Subcutaneous adipose tissue (tissue), 4 donors: Measurements from ENCODE around the gene KRT82. TPM values are rescaled to one million over a fixed set of nuclear protein-coding genes. Genes with fewer than 3 reads are reported as not detected.

Experiments used
- total RNA-seq, 4 donors: library from RNA; depleted of rRNA; stranded (reverse); fragments of >200 nt; gene quantifications; one replicate each; pipeline ENCODE4 v1.1.0, GENCODE V29; 2016
- TF ChIP-seq, protein P1 (sequence below): fragments of 450-650 bp; IDR thresholded peaks from one replicate; pipeline ENCODE4 v1.5.1; 2016; ENCODE audit warnings: low read depth, mild to moderate bottlenecking, control low read depth, antibody characterized with exemption, moderate library complexity

KRT82 gene
- total RNA-seq, 4 donors from 2014 or later, result not detected

DNA sequence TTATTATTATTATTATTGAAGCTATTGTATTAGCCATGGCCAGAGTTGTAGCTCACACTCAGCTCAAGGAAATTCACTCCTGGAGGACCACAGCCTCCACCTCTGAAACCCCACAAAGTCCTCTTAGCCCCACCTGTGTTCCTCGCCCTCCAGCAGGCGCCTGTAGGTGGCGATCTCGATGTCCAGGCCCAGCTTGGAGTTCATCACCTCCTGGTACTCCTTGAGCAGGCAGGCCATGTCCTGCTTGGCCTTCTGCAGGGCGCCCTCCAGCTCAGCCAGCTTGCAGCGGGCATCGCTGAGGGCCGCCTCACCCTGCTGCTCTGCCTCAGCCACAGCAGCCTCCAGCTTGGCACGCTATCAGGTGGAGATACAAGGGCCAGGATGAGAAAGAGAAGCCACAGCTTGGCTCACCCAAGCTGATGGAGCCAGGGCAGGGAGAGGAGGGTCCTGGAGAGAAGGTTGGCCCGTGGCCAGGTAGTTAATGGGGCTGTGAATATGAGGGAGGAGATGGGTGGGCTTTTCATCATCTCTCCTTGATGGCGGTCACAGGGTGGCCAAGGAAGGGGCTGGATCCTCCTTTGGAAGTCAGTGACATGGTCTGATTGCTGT, 43.9 kb downstream of the KRT82 start:
- TF ChIP-seq, protein P1, sequence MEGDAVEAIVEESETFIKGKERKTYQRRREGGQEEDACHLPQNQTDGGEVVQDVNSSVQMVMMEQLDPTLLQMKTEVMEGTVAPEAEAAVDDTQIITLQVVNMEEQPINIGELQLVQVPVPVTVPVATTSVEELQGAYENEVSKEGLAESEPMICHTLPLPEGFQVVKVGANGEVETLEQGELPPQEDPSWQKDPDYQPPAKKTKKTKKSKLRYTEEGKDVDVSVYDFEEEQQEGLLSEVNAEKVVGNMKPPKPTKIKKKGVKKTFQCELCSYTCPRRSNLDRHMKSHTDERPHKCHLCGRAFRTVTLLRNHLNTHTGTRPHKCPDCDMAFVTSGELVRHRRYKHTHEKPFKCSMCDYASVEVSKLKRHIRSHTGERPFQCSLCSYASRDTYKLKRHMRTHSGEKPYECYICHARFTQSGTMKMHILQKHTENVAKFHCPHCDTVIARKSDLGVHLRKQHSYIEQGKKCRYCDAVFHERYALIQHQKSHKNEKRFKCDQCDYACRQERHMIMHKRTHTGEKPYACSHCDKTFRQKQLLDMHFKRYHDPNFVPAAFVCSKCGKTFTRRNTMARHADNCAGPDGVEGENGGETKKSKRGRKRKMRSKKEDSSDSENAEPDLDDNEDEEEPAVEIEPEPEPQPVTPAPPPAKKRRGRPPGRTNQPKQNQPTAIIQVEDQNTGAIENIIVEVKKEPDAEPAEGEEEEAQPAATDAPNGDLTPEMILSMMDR, result no peak

DNA sequence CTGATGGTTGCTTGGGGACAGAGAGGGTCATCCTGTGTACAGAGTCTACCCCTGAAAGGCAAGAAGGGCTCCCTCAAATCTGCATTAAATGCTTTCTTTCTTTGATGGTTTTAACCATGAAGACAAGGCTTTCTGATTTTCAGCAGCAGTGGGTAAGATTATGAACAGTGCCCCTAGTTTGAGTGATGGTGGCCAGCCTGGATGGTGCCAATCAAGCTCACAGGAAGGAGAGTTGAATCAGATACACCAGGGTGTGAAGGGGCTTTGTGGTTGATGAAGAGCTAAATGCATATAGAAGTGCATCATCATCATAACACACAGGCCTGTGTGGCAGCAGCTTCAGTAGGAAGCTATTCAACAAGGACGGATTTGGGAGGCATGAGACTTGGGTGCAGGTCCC, 44.6 kb downstream of the KRT82 start:
- TF ChIP-seq, protein P1, result no peak

DNA sequence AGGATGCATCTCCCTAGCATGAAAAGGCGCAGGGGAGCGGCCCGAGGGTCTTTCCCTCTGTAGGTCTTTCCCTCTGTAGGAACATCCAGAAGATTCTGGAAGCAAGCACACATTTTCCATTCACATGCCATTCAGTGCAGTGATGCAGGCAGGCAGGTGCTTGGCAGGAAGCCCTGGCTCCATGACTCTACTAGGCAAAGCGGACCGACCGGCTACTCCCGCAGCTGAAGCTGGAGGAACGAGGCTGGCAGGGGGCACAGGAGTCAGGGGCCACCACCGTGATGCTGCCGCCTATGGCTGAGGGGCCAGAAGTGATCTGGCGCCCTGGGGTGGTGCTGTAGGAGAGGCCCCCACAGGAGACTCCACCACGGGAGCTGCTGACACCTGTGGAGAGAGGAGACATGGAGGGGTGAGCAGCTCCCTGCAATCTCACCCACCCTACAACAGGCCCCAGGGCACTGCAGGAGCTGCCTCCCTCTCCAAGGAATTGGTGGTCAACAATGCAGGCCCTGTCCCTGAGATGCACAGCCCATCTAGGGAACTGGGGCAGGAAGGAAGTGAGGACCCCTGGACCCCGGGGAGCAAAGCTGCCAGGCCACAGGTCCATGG, 45.4 kb downstream of the KRT82 start:
- TF ChIP-seq, protein P1, result no peak

DNA sequence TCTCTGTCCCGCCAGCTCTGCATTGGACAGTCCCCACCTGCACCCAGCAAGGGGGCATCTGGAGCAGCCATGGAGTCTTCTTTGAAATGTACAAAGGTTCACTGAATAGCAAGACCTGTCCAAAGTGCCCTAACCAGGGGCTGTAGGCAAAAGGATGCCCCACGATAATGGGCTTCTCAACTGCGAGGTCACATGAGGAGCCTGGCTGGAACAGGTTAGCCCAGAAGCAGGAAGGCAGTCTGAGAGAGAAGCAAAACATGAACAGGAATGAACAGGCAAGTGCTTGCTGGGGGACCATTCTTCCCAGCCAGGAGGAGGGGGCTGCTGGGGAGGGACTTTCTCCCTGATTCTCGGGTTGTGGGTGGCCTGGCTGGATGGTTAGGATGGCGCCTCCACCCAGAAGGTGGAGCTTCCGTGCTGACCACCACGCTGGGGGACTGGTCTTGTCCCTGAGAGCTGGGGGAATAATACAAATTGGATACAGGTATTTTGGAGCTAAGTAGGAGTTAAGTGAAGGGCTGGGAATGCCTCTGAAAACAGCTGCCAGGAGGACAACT, 46.0 kb downstream of the KRT82 start:
- TF ChIP-seq, protein P1, result no peak

DNA sequence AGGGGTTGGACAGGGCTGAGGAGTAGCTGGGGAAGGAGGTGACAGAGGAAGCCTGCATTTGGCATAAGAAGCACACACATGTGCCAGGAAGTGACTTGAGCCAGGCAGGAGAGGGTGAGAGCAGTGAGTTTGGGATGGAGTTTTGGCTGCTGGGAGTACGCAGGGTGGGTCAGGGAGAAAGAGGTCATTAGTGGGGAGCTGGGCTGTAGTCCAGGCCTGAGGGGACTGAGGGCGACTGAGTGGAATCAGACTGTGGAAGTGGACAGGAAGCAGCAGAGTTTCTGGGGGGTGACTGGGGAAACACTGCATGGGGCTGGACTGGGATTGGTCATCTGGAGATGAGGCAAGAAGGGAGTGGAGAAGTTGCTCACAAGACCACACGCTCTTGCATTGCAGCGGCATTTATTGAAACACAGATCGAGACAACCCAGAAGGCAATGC, 46.5 kb downstream of the KRT82 start:
- TF ChIP-seq, protein P1, result no peak

DNA sequence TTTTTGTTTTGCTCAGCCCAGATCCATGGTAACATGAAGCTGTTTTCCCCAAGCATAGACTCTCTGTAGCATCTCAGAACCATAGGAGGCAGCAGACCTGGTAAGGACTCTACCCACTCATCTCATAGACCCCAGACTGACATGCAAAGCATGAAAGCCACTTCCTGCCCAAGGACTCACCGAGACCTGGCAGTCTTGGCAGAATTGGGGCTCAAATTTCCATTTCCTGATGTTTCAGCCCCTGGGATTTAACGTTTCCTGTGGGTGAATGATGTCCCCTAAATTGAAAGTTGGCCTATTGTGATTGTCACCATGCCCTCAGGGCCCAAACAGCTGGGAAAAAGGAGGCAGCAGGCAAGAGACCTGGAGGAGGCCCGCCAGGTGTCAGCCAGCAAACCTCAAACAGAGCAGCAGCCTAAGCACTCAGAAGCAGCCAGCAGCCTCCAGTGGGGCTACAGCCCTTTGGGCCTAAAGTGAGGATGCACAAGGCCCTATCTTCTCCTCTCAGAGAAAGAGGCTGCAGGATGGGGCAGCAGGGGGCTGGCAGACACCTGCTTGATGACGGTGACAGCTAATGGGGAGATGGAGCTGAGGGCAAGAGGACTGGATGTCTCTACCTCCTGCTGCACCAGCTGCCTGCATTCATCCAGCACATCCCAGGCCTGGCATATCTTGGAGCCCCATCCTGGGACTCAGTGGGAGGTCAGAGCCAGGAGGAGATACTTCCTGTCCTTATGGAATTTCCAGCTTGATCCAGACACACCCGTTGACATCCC, 47.4 kb downstream of the KRT82 start:
- TF ChIP-seq, protein P1, result no peak
